NB4 (cell line): ENCODE data around the gene ASCC1.

Experiments
- CTCF ChIP-seq: IDR thresholded peaks from one replicate; pipeline ENCODE4 v1.5.1; 2012; ENCODE audit warnings: low read depth, low read length
- MYC ChIP-seq: IDR thresholded peaks from 2 replicates; pipeline ENCODE4 v1.6.1; 2011; ENCODE audit warnings: low read depth, low read length
- POLR2A ChIP-seq: IDR thresholded peaks from 2 replicates; pipeline ENCODE4 v1.6.1; 2011; ENCODE audit warnings: mild to moderate bottlenecking; ENCODE audit not compliant: insufficient read length; ENCODE audit errors: extremely low read depth

DNA sequence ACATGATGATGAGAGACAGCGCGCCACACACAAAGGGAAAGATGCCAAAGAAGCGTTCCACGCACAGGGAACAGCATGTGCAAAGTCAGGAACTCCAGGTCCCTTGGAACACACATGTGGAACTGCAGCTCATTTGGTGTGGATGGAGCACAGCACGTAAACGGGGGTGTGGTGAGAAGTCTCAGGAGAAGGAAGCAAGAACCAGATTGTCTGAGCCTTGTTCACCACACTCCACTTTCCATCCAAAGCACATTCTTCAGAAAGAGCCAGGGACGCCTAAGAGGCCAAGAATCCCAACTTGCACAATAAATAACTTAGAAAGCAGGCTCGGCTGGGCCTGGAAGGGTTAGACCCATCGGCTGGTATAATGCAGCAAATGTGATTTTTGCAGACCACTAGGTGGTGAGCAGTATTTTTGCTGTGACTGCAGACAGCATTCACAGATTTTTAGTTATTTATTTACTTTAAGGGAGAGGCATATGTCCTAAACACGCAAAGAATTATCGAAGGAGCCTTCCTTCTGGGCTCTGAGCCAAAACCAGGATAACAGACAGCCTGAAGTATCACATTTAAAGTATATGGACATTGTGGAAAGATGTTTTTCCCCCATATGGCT, 27.9 kb upstream of the ASCC1 start:
- TF ChIP-seq CTCF (no peak), POLR2A (no peak), MYC (no peak)
